Spleen (tissue), 7 donors: ENCODE data around the gene ASPDH.

ENCODE experiments used
- CTCF ChIP-seq, 11 experiments: fragments of 200-600 bp in 7 of 11; fragments of 450-650 bp in 4 of 11; sonication (generic) in 4 of 11; IDR thresholded peaks in 8 of 11; conservative IDR thresholded peaks in 3 of 11; 1 replicate in 7 of 11; 2 replicates in 4 of 11; pipeline versions ENCODE4 v1.4.0 to v1.8.0; 2016 to 2021; ENCODE audit warnings: antibody characterized with exemption in 11 of 11, inconsistent platforms in 4 of 11, mild to moderate bottlenecking in 1 of 11
- POLR2A ChIP-seq, 3 donors: fragments of 450-650 bp; IDR thresholded peaks; one replicate each; pipeline ENCODE4 v1.5.1; 2017; ENCODE audit warnings: antibody characterized with exemption in 3 of 3, mild to moderate bottlenecking in 1 of 3
- POLR2AphosphoS5 ChIP-seq, 3 donors: sonication (generic); formaldehyde crosslinking; IDR thresholded peaks; one replicate each; pipeline ENCODE4 v1.5.1; 2017; ENCODE audit warnings: antibody characterized with exemption in 3 of 3
- donor health status: DM: no; HTN: no; CAD: no; lungs with moderate emphysema.
- donor health status: DM: no; HTN: no; CAD: no.
- donor health status: DM: no; HTN: no; CAD: no.

- TF ChIP-seq CTCF (IDR thresholded peaks at IDR 0.05 in 8 of 11, conservative IDR thresholded peaks at IDR 0.05 in 3 of 11) (no peak), POLR2AphosphoS5 (IDR thresholded peaks at IDR 0.05) (no peak), POLR2A (IDR thresholded peaks at IDR 0.05) (no peak)
These were observed 4.3 kb downstream of the ASPDH start for GRCh38 chr19:50509366-50509765.
